ENCODE measurements around the gene CCPG1.

The CCPG1 gene

GRCh38 chr15:55383687-55384086 lies 24.5 kb downstream of the CCPG1 start:
- no peak for DNase-seq

DNA sequence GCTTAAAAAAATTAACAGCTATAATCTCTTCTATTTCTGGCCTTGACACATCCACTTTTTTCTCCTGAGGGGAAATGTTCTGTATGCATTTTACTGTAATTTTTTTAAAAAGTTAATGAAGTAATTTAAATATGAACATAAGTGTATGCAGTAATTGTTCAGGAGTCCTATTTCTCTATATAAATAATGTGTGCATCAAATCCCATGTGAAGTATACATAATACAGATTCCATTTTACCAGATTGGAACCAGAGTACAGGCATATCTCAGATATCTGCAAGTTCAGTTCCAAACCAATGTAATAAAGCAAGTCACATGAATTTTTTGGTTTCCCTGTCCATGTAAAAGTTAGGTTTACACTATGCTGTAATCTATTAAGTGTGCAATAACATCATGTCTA lies 26.6 kb downstream of the CCPG1 start:
- DNase-seq: no peak

- no peak for DNase-seq
These were observed 29.1 kb downstream of the CCPG1 start for GRCh38 chr15:55379095-55379494.

GRCh38 chr15:55372701-55373440 lies 35.3 kb downstream of the CCPG1 start:
- DNase-seq: no peak

DNA sequence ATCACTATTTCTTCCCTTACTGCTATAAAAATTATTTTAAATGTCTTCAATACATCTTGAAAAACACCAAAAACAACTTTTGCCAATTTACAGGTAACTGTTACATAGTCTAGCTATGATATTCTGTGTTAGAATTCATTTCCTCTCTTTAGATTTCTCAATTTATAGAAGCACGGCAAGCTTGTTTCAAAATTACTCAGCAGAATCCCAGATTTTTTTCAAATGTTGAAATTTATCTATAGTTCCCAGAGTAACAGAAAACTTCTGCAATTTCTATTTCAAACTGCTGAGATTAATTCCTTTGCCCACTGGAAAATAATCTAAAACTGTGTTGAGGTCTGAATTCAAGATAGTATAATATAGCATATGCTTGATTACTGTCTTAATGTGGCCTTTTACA lies 41.2 kb downstream of the CCPG1 start:
- no peak for DNase-seq

DNA sequence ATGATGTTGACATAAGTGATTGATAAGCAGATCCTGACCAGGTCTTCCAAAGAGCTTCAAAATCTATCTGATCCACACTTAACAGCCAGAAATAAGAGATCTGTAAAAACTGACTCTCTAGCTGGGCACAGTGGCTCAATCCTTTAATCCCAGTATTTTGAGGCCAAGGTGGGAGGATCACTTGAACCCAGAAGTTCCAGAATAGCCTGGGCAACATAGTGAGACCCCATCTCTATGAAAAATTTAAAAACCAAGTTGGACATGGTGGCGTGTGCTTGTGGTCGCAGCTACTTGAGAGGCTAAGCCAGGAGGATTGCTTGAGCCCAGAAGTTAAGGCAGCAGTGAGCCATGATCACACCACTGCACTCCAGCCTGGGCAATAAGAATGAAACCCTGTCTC lies 45.5 kb downstream of the CCPG1 start:
- no peak for DNase-seq

- no peak for DNase-seq
These were observed 47.1 kb downstream of the CCPG1 start for GRCh38 chr15:55361048-55361447.

DNA sequence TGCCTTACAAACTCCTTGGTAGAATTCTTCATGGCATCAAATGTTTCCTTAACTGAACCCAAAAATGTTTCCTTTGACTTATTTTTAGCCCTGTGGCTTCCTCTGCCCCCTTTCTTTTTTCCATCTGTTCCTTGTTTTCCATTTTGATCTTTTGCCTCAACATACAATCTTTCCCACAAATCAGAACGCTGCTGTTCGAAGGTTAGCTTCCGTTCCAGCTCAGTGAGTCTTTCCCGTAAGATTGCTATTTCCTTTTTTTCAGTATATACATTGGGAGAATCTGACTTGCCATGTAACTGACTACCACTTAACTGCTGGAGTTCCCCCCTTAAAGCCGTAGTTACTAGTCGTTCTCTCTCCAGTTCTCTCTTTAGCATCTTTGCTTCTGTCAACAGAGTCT lies 47.9 kb downstream of the CCPG1 start:
- DNase-seq: no peak

- no peak for DNase-seq
These were observed 49.7 kb downstream of the CCPG1 start for GRCh38 chr15:55358471-55358870.

DNA sequence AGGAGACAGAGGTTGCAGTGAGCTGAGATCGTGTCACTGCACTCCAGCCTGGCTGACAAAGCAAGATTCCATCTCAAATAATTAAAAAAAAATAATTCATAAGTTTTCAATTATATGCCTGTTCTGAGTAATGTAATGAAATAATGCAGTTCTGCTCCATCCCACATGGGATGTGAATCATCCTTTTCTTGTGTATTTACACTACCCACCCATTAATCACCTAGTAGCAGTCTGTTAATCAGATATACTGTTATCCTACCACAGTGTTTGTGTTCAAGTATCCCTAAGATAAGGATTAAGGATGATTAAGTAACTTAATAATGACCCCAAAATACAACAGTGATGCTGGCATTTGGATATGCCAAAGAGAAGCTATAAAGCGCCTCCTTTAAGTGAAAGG lies 50.4 kb downstream of the CCPG1 start:
- no peak for DNase-seq

DNA sequence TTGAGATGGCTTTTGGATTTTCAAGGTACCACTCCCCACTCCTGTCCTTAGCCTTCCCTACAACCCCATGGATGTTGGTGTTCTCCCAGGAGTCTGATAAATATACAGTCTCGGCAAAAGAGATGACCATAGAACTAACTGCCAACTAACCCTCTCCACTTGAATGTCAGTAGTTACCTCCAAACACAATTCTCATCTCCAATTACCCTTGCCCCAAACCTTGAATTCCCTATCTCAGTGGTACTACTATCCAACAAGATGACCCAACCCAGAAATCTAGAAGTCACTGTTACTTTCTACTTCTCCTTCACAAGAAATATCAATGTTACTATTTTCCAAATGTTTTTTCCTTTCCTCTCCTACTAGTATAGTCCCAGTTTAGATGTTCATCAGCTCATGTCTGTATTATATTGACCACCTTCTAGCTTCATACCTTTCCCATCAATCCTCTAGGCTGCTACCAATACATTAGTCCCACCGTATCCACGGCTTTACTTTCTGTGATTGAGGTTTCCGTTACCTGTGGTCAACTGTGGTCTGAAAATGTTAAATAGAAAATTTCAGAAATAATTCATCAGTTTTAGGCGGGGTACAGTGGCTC lies 51.1 kb downstream of the CCPG1 start:
- no peak for DNase-seq

- no peak for DNase-seq
These were observed 55.1 kb downstream of the CCPG1 start for GRCh38 chr15:55353025-55353424.

DNA sequence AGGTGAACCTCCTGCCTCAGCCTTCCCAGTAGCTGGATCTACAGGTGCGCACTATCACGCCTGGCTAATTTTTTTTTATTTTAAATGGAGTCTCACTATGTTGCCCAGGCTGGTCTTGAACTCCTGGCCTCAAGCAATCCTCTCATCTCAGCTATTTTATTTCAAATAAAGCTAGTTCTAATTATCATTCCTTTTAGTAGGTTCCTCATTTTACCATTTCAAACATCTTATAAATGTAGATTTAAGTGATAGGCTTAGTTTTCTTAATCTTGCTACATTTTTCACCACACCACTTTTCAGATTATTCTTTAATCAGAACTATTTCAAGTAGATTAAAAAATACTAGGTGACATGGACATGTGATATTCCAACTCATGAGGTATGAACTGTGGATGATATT lies 58.9 kb downstream of the CCPG1 start:
- DNase-seq: no peak

GRCh38 chr15:55348281-55348778 lies 59.8 kb downstream of the CCPG1 start:
- no peak for DNase-seq

DNA sequence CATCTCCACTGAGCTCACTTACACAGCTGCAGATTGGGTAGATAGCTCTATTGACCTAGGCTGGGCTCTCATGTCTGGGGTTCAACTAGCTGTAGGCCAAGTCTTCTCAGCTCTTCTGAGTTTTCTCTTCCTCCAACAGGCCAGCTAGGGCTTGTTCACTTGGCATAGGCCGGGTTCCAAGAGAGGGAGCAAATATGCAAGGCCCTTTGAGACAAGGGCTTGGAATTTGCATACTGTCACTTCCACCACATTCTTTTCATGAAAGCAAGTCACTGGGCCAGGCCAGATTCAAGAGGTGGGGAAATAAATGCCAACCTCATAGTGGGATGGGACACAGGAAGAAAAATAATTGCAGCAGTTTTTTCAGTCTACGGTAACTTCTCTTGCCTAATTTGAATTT lies 64.0 kb downstream of the CCPG1 start:
- DNase-seq: no peak

- no peak for DNase-seq
These were observed 65.0 kb downstream of the CCPG1 start for GRCh38 chr15:55343168-55343567.

DNA sequence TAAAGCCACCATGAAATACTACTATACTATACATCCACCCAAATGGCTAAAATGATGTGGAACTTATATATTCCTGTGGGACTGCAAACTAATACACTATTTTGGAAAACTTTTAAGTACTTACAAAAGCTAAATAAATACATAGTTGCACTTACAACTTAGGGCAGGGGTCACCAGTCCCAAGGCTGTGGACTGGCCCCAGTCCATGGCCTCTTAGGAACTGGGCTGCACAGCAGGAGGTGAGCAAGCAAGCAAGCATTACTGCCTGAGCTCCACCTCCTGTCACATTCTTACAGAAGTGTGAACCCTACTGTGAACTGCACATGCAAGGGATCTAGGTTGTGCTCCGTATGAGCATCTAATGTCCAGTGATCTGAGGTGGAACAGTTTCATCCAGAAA lies 71.0 kb downstream of the CCPG1 start:
- DNase-seq: no peak

DNA sequence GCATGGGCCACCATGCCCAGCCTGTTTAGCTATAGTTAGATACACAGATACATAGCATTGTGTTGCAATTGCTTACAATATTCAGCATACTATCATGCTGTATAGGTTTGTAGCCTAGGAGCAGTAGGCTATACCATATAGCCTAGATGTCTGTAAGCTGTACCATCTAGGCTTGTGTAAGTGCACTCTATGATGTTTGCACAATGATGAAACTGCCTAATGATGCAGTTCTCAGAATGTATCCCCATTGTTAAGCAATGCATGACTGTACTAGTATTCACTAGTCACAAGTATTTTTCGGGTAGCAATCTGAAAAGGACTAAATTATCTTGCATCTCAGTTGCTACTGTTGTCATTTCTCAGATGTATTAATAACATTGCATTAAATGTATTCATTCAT lies 73.2 kb downstream of the CCPG1 start:
- no peak for DNase-seq

GRCh38 chr15:55334371-55334770 lies 73.8 kb downstream of the CCPG1 start:
- no peak for DNase-seq

DNA sequence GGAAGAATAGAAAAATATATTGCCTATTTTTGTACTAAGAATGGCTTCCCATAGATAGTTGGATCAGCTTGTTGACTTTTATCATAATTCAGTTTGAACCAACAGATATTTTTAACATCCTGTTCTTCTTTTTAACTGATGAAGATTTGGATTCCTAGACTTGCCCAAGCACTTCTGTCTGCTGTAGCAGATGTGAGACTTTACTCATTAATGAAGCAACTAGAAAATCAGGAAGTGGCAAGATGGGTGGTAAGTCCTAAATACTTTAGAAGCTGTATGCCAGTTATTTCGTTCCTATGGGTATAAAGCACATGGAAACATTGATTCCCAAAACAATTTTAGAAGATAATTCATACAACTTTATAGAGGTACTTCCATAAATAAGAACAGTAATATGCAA lies 80.8 kb downstream of the CCPG1 start:
- no peak for DNase-seq

DNA sequence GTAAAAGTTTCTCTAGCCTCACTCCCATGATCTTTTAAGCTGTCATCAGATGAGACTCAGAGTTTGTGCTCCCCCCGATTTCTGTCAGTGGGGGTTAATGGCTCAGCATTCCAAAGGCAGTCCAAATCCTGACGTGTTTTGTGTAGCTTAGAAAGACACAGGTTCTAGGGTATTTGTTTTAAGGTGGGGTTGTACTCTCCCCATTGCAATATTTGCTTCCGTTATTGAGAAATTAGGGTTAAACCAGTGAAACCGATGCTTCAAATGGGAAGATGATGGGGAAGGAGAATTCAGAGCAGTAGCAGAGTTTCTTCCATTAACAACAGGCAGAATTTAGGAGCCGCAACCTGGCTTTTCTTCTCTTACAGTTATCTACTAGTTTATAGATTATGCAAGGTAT lies 85.7 kb downstream of the CCPG1 start:
- no peak for DNase-seq

DNA sequence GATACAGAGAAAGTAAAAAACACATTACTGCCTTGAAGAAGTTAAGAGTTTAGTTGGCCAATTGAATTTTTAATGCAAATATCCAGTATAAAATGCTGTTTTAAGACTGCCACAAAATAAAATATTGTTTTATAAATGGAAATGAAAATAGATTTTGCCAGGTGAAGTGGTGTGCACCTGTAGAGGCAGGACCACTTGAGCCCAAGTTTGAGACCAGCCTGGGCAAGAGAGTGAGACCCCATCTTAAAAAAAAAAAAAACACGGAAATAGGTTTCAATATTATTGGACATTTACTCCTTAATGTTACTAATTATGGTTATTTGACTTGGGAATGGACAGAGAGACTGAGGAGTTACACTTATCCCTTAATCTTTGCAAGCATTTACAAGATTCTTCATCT lies 87.2 kb downstream of the CCPG1 start:
- no peak for DNase-seq

DNA sequence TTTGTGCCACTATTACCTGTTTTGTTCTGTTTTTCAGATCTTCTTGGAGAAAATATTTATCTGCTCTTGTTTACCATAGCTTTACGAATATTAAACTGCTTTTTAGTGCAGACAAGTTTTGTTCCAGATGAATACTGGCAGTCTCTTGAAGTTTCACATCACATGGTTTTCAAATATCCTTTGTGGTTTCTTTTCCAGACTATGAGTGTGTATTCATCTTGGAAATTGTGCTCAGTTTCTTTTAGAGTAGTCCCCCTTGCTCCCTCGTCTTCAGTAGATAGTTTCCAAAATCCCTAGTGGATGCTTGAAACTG lies 88.0 kb downstream of the CCPG1 start:
- DNase-seq: no peak

- DNase-seq: no peak
These were observed 88.5 kb downstream of the CCPG1 start for GRCh38 chr15:55319537-55320237.
